ENCODE results near the gene TMEM200C.
"Not testable (repeated sequence)": the region's sequence is repeated elsewhere in the genome, so short reads cannot be mapped to it uniquely, and the experiment has no call there.

TMEM200C gene

DNA sequence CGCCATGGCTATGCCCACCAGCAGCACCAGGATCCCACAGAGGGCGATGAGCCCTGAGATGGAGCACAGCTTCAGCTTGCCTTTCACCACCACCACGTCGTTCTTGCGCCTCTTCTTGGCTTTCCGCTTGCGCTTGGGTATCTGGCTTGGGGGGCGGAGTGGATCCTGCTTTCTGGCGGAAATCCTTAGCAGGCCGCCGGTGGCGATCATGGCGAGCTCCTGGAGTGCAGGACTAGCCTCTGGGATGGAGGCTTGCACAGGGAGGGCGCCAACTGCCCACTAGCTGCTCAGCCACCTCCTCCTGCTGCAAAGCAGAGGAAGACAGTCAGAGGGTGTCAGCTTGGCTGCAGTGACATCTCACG, 3.5 kb downstream of the TMEM200C start:
- DNase-seq: no peak

DNA sequence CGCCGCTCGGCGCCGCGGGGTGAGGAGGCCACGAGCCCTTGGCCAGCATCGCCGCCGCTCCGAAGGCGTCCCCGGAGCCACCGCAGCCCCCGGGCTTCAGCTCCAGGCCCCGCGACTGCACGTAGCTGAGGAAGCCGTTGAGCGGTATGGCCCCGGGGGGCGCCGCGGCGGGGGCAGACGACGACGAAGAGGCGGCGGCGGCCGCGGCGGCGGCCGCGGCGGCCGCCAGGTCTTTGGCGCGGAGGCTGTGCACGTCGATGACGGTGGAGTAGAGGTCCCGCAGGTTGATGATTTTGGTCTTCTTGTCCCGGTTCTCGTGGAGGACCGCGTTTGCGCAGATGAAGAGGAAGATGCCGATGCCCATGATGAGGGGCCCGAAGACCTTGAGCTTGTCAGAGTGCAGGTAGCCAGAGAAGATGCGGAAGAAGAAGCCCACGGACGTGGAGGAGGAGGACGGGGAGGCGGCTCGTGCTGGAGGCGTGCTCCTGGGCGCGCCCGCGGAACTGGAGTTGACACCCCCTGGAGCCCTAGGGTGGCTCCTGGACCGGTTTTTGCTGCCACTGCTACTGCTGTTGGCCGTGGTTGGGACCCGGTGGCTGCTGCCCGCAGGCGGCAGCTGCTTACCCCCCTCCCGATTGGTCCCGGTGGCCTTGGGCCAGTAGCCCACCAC, 4.0 kb downstream of the TMEM200C start:
- DNase-seq: no peak

DNA sequence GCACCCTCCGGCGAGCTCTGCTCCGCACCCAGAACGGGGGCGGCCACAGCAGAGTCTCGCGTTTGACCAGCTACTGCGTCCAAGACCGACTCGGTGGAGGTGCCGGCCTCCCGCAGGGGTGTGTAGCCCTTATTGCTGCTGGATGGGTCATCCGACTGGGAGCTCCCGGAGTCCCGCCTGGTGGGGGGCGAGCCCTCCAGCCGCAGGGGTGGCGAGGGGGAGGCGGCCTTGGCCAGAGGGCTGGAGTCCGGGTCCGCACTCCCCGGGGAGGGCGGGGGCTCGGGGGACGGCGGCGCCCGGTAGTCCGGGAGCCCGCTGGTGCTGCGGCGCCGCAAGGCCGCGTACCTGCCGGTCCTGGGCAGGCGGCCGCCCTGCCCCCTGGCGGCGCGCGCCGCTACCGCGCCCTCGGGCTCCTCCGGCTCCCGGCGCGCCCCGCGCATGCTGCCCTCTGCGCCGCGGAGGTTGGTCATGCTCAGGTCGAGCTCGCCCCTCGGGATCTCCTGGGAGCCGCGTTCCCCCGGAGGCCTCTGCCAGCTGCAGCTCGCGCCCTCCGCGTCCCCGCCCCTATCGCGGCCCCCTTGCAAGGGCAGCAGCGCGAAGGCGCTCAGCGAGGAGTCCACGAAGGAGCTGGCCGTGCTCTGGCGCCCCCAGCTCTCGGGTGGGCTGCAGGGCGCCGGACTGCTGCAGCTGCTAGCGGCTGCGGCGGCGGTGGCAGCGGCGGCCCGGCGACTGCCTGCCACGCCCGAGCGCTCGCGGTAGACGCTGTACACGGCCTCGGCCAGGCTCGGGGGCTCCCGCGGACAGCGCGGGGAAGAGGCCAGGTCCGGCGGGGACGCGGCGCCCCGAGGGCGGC, 4.8 kb downstream of the TMEM200C start:
- DNase-seq: no peak

DNA sequence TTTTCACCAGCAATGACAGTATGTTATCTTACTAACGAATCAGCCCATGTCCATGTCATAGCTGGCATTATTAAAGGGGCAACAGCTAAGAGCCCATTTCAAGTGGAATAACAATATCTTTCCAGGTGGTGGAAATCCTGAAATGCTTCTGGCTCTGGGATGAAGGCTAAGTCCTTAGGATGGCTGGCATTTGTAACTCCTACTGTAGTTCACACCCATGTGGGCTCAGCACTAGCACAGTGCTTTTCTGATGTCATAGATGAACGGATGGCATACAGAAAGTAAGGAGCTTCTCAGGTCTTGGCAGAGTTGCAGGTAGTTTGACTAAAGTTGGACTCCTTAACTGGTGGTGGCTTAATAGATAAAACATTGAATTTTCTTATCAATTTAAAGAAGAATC, 10.0 kb downstream of the TMEM200C start:
- no peak for DNase-seq

DNA sequence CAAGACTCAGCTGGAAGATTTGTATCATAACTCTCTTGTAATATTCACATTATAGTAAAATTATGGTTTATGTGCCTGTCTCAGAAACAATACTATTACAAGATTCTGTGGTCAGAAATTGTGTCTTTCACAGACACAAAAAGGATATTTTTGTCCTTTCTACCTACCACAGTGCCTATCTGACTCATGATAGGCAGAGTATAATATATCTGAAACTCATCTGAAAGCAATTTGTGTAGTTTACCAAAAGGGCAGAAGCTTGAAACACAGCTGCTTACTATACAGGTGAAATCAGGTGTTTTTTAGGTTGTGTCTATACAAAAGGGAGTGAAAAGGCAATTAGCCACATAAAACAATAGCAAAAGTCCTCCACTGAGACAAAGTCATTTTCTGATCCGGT, 10.9 kb downstream of the TMEM200C start:
- DNase-seq: no peak

DNA sequence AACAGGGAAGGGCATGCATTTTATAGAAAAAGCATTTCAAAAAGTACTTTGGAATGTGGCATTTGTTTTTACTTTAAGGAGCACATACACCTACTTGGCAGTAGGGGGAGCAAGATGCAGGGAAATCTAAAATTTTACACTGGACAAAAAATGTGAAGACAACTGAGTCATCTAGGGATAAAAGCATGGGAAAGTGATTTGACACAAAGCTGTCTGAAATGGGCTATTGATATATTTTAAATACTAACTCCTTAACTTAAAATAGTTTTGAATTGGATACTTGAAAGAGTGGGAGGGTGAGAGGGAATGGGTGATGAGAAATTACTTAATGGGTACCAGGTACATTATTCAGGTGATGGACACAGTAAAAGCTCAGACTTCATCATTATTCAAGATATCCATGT, 15.8 kb downstream of the TMEM200C start:
- peak; percentile 49 for DNase-seq

DNA sequence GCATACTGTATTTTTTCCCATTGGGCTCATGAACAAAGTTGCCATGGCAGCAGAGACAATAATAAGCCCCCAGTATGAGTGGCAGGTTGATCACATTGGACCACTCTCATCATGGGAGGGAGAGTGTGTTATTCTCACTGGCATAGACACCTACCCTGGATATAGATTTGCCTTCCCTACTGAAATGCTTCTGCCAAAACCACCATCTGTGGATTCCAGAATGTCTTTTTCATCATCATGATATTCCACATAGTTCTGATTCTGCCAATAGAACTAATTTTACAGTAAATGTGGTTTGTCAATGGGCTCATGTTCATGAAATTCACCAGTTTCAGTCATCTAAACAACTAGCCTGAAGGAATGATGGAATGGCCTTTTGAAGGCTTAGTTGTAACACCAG, 18.4 kb downstream of the TMEM200C start:
- DNase-seq: no peak

DNA sequence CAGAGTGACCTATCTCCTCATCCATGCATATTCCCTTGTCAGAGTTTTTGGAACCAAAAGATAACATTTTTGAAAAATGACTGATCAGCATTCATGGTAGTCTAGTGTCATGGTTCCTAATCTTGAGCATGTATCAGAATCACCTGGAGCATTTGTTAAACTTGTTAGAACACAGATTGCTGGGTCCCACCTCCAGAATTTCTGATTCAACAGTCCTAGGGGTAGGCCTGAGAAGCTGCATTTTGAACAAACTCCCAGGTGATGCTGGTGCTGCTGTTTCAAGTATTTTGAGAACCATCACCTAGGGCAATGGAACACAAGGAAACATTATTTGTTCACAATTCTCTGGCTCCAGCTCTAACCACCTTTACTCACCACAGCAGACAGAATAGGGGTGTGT, 21.0 kb downstream of the TMEM200C start:
- DNase-seq: no peak

DNA sequence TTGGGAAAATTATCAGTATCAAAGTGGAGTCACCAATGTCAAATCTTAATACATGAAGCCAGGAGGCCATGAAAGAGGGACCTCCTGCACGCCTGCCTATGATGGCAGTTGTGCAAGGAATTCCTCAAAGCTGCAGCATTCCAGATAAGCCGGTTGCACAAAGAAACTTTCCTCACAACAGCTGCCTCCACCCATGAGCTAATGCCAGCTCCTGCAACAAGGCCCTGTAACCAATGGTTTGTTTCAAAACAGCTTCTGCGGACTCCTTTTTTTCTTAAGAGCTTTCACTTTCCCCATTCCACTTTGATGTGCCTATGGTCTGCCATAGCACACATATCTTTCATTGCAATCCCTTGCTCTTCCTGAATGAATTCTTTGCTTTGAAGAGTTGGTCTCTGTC, 22.4 kb downstream of the TMEM200C start:
- DNase-seq: no peak

DNA sequence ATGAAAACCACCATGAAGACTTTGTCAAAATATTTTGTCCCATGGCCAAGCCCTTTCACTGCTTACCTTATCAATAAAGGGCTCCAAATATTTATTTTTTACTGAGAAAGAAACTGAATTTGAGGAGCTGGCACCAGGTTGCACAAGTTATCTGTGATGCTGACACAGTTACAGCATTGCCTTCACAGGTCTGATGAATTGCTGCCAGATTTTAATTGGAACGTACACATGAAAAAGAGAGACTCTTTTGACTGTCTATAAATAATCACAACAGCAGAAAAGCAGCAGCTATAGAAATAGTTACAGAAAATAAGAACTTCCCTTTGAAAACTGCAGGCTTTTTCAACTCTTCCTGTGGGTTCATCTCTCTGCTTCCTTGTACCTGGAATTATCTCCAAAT, 23.9 kb downstream of the TMEM200C start:
- DNase-seq: no peak

DNA sequence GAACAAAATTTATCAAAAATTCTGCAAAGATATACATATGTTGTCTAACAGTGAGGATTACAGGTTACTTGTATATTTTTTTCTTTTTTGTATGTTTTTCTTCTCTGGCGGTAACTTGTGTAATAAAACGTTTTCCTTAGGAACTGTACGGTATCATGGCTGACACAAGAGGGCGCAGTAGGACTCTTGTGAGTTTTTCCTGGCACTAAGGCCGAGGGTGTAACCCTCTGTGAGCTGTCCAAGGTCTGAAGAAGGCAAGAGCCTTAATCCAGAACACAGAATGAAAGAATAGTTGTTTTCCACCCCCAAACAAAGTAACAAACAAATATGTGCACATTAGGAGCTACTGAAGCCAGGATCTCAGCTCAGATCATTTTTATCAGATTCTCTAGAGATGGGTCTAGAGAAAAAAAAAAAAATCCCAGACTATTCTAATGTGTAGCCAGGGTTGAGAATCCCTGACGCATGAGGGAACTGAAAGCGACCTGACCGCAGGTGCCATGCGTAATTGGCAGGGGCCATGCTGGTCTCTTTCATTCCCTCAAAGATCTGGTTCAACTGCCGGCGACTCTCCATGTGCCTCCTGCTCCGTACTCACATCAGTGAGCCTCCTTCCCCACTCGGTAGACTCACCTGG, 27.0 kb downstream of the TMEM200C start:
- peak; percentile 86 for DNase-seq

DNA sequence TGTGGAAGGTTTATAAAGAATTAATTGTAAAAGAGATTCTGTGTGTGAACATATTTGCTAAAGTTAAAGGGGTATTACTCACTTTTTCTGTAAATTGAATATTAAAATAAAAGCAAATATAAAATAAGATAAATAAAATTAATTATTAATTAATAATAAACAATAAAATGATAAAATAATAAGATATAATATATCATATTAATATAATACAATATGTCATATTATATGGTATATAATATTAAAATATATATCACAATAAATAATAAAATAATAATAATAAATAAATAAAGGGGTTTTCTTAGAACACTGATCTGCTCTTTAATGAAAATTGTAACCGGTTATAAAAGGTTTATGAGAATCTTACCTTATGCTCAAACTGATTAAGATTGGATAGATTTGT, 29.8 kb downstream of the TMEM200C start:
- DNase-seq: no peak

DNA sequence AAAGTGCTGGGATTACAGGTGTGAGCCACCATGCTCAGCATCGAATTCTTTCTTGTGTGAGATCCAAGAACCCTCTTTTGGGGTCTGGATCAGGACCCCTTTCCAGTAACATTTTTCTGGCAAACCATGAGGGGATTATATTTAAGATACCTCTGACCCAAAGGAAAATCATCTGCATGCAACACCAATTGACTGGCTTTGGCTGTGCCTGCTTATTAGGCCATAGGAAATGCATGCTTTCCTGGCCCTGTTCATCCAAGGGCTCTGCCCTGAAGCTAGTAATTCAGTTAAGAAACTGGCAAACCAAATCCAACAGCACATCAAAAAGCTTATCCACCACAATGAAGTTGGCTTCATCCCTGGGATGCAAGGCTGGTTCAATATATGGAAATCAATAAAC, 33.2 kb downstream of the TMEM200C start:
- DNase-seq: not testable (repeated sequence)

DNA sequence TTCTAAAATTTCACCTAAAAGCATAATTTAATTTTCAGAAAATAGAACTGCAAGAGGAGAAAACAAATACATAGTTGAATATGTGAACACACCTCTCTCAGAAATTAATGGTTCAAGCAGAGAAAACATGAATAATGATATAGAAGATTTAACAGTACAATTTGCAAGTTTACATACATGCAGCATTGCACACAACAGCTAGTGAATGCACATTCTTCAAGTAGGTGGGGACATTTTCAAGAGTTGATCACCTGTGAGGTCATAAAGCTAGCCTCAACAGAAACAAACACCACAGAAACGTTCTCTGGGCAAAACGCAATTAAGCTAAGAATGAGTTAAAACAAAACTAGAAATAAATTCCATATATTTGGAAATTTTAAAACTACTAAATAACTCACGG, 38.1 kb downstream of the TMEM200C start:
- DNase-seq: no peak

DNA sequence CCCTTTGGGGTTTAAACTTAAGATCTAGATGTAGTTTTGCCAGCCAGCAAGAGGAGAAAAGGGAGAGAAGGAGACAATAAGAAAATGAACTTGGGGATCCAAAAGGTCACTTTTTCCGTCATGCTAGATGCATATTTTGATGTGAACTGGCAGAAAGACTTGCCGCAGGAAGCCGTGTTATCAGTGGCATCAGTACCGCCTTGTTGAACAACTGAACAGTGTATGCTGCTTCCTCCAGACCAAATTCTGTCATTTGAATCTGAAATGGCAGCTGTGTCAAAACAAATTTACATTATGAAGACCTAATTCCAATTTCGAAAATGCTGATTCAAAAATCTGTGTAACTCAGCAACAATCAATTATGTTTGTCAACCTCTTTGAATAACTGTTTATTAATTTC, 42.1 kb downstream of the TMEM200C start:
- no peak for DNase-seq

DNA sequence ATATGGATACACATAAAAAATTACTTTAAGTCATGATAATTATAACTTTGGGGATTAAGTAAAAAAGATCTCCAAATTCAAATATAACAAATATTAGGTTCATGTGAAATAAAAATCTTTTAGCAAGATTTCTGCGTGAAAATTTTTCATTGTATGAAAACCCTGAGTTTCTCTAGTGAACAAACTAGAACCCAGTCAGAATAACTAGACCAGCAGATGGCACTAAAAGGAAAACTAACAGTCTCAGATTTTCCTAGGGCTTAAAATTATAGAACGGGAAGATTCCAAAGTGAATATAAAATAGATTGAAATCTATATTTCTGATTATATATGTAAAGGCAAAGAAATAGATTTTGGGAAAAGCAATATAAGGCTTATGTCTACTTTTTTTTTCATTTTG, 43.3 kb downstream of the TMEM200C start:
- no peak for DNase-seq

DNA sequence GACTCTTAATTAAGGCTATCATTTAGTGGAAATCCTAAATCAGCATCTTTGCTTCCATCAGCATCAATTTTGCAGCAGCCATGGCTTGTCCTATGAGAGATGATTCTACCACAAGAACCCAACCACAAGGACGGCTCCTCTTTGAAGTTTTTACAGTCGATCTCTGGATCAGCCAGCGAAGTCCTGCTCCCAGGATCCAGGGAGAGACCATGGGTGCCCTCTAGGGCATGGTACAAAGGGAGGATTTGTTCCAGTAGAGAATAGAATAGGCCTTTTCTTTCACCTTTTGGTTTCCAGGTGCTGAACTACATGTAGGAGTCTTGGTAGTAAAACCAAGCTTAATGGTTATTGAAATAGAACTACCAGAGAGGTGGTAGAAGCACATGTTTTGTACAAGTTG, 52.7 kb downstream of the TMEM200C start:
- no peak for DNase-seq

DNA sequence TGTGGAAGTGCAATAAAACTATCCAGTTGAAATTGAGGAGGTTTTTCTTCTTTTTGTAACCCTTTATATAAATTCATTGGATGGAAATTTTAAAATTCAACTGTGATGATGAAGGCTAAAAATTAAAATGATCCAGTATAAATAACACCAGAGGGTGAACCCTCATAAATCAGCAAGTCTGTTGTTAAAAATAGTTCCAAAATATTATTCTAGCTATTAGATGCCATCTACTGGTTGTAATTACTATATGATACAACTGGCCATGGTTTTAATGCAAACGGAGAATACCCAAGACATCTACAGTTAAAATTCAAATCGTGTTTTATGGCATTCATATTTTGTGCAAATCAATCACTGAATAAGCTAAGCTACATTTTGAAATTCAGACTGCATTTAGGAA, 53.8 kb downstream of the TMEM200C start:
- no peak for DNase-seq

DNA sequence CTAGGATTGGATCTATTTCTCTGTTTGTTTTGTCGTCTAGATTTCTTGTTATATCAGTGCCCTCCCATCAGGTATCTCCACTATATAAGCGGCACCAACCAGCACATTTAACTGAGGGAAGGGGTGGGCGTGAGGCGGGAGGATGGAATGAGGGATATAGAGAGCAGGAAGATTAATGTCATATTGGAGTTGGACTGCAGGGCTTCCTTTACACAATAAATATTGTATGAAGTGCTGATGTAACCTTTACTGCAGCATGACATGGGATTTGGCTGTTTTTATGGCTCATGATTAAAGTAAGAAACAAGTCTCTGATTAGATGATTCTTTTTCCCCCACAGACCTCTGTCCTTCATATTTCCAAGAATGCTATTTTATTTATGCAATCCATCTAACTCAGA, 54.8 kb downstream of the TMEM200C start:
- DNase-seq: no peak

DNA sequence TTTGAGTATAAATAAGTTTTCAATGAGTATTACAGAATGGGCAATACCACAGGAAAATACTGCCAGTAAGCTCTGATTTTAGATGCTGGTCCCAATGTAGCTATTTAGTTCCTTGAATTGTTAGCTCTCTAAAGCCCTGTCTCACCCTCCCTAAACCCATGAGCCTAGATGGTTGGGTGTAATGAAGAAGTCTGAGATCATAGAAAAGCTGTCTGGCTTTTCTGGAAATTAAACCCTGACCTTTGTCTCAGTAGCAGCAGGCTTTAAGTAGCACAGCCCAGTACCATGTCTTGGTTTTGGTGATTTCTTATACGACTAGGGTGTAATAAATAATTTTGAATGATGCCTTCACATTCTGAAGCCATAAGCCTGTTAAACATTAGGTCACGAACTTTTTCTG, 55.3 kb downstream of the TMEM200C start:
- no peak for DNase-seq

DNA sequence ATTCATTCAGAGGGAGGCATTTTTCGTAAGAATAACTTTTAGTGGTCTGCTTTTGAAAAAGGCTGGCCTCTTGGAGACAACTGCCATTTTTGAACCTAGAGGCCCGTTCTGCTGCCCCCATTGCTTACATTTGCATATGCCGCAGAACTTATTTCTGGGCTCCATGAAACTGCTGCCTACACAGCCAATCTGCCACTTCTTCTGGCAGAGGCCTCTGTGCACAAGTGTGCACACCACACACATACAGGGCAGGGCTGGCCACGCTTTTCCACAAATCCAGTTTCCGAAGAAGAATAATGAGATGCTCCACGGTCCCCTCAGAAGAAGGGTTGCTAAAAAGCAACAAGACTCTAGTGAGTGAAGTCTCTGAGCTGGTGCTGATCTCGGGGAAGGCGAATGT, 56.2 kb downstream of the TMEM200C start:
- DNase-seq: no peak

Data from kidney glomerular epithelial cell (primary cell).